Measurements from ENCODE around the gene MBD3.

DNA sequence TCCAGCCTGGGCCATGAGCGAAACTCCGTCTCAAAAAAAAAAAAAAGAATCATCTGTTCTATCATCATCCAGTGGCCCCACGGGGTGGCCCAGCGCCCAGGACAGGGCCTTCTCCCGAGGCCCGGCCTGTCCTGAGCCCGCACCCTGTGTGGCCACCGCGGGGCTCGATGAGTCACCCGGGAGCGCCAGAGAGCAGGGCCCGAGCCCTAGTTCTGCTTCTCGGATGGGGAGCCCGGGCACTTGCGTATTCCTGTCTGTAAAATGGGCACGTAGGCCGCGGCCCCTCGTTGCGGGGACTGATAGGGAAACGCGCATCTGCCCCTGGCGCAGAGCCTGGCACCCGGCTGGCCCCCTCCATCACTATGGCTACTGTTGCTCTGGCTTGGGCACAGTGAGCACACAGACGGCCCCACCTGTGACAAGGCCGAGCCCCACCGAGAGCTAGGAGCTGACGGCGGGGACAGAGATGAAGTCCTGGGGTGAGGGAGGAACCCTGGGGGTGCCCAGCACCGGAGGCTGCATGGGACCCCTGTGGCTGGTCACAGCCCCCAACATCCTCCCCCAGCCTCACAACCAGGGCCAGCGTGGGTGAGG lies 33.8 kb upstream of the MBD3 start:
- TF ChIP-seq, protein P1, sequence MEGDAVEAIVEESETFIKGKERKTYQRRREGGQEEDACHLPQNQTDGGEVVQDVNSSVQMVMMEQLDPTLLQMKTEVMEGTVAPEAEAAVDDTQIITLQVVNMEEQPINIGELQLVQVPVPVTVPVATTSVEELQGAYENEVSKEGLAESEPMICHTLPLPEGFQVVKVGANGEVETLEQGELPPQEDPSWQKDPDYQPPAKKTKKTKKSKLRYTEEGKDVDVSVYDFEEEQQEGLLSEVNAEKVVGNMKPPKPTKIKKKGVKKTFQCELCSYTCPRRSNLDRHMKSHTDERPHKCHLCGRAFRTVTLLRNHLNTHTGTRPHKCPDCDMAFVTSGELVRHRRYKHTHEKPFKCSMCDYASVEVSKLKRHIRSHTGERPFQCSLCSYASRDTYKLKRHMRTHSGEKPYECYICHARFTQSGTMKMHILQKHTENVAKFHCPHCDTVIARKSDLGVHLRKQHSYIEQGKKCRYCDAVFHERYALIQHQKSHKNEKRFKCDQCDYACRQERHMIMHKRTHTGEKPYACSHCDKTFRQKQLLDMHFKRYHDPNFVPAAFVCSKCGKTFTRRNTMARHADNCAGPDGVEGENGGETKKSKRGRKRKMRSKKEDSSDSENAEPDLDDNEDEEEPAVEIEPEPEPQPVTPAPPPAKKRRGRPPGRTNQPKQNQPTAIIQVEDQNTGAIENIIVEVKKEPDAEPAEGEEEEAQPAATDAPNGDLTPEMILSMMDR (conservative IDR thresholded peaks at IDR 0.05 in 1 of 2, IDR thresholded peaks at IDR 0.05 in 1 of 2; ENCODE audit: low read depth in 1 of 2, low read length in 2 of 2): no peak
- no peak for TF ChIP-seq EZH2 (IDR thresholded peaks at IDR 0.05; ENCODE audit: low read length, missing control alignments)

All from fibroblast of lung (primary cell).